Mesenchymal stem cell (in vitro differentiated cells and primary cell): Measurements from ENCODE around the gene FAM20B.

Experiments
- DNase-seq: peaks from one replicate; pipeline ENCODE4 v3.0.0-alpha.2; 2013
- H2AFZ ChIP-seq: one replicate; pipeline ENCODE4 v1.6.1; 2013; ENCODE audit warnings: low read depth, mild to moderate bottlenecking, control low read depth, inconsistent platforms, low read length, moderate library complexity
- H2AK5ac ChIP-seq: 2 replicates; pipeline ENCODE4 v1.6.1; 2013; ENCODE audit warnings: low read length, moderate library complexity, mild to moderate bottlenecking, inconsistent platforms; ENCODE audit not compliant: severe bottlenecking
- H2BK120ac ChIP-seq: one replicate; pipeline ENCODE4 v1.6.1; 2013; ENCODE audit warnings: low read depth, mild to moderate bottlenecking, inconsistent platforms, low read length, moderate library complexity
- H2BK12ac ChIP-seq, 2 experiments: one replicate each; pipeline ENCODE4 v1.6.1; 2013; ENCODE audit warnings: inconsistent platforms in 2 of 2, low read length in 2 of 2, mild to moderate bottlenecking in 2 of 2, moderate library complexity in 2 of 2, control low read depth in 1 of 2
- H2BK15ac ChIP-seq: one replicate; pipeline ENCODE4 v1.6.1; 2013; ENCODE audit warnings: mild to moderate bottlenecking, low read depth, inconsistent platforms; ENCODE audit not compliant: poor library complexity, severe bottlenecking
- H2BK5ac ChIP-seq: 2 replicates; pipeline ENCODE4 v1.6.1; 2013; ENCODE audit warnings: low read depth, mild to moderate bottlenecking, low read length, control low read depth, inconsistent platforms; ENCODE audit not compliant: poor library complexity, severe bottlenecking
- H3K14ac ChIP-seq, 2 experiments: one replicate each; pipeline ENCODE4 v1.6.1; 2013; ENCODE audit warnings: inconsistent platforms in 2 of 2, low read length in 2 of 2, control low read depth in 1 of 2, mild to moderate bottlenecking in 1 of 2, moderate library complexity in 1 of 2
- H3K18ac ChIP-seq, 2 experiments: one replicate each; pipeline ENCODE4 v1.6.1; 2013; ENCODE audit warnings: inconsistent platforms in 2 of 2, low read length in 2 of 2, control low read depth in 1 of 2, low read depth in 1 of 2, mild to moderate bottlenecking in 1 of 2
- H3K23ac ChIP-seq, 2 experiments: one replicate each; pipeline ENCODE4 v1.6.1; 2013; ENCODE audit warnings: inconsistent platforms in 2 of 2, low read length in 2 of 2, mild to moderate bottlenecking in 2 of 2, moderate library complexity in 2 of 2, control low read depth in 1 of 2
- H3K27ac ChIP-seq: 2 replicates; pipeline ENCODE4 v1.5.1; 2013; ENCODE audit warnings: mild to moderate bottlenecking, moderate library complexity, low read length, control low read depth, inconsistent platforms; ENCODE audit not compliant: poor library complexity, severe bottlenecking
- H3K27me3 ChIP-seq, 2 experiments: 2 replicates each; pipeline versions ENCODE4 v1.6.1 to v1.7.0; 2013; ENCODE audit warnings: low read length in 2 of 2, mild to moderate bottlenecking in 2 of 2, moderate library complexity in 2 of 2, control low read depth in 1 of 2, inconsistent platforms in 1 of 2; ENCODE audit not compliant: control insufficient read depth in 1 of 2, insufficient read depth in 1 of 2
- H3K36me3 ChIP-seq, 2 experiments: 2 replicates each; pipeline versions ENCODE4 v1.6.1 to v1.7.0; 2013; ENCODE audit warnings: low read length in 2 of 2, control low read depth in 1 of 2, inconsistent platforms in 1 of 2, low read depth in 1 of 2, mild to moderate bottlenecking in 1 of 2; ENCODE audit not compliant: insufficient read depth in 2 of 2, control insufficient read depth in 1 of 2
- H3K4ac ChIP-seq, 2 experiments: one replicate each; pipeline ENCODE4 v1.6.1; 2013; ENCODE audit warnings: inconsistent platforms in 2 of 2, low read length in 2 of 2, mild to moderate bottlenecking in 2 of 2, moderate library complexity in 2 of 2, control low read depth in 1 of 2, low read depth in 1 of 2
- H3K4me1 ChIP-seq: 2 replicates; pipeline ENCODE4 v1.6.1; 2013; ENCODE audit warnings: low read depth, low read length, control low read depth; ENCODE audit not compliant: control insufficient read depth, insufficient read depth
- H3K4me2 ChIP-seq: 2 replicates; pipeline ENCODE4 v1.6.1; 2013; ENCODE audit warnings: low read length, mild to moderate bottlenecking, inconsistent platforms; ENCODE audit not compliant: poor library complexity, severe bottlenecking
- H3K4me3 ChIP-seq, 2 experiments: 2 replicates each; pipeline versions ENCODE4 v1.5.1 to v1.7.0; 2013; ENCODE audit warnings: low read length in 2 of 2, mild to moderate bottlenecking in 2 of 2, control low read depth in 1 of 2, low read depth in 1 of 2; ENCODE audit not compliant: insufficient read depth in 1 of 2
- H3K79me1 ChIP-seq: replicated peaks from 2 replicates; pipeline ENCODE4 v1.6.1; 2013; ENCODE audit warnings: mild to moderate bottlenecking, control low read depth, low read length, inconsistent platforms; ENCODE audit not compliant: poor library complexity, severe bottlenecking
- H3K9ac ChIP-seq: 2 replicates; pipeline ENCODE4 v1.7.0; 2013; ENCODE audit warnings: mild to moderate bottlenecking, low read length, moderate library complexity
- H3K9me3 ChIP-seq: 2 replicates; pipeline ENCODE4 v1.7.0; 2013; ENCODE audit warnings: mild to moderate bottlenecking, low read length; ENCODE audit not compliant: control insufficient read depth
- H4K8ac ChIP-seq: one replicate; pipeline ENCODE4 v1.6.1; 2013; ENCODE audit warnings: inconsistent platforms, mild to moderate bottlenecking, low read length, moderate library complexity
- H4K91ac ChIP-seq: one replicate; pipeline ENCODE4 v1.6.1; 2013; ENCODE audit warnings: mild to moderate bottlenecking, low read length, inconsistent platforms
- WGBS: methylation state at CpG from one replicate; pipeline ENCODE4 v1.1.7; 2013; ENCODE audit warnings: mixed read lengths; 5-methylcytosine and 5-hydroxymethylcytosine counted together

The FAM20B gene

DNA sequence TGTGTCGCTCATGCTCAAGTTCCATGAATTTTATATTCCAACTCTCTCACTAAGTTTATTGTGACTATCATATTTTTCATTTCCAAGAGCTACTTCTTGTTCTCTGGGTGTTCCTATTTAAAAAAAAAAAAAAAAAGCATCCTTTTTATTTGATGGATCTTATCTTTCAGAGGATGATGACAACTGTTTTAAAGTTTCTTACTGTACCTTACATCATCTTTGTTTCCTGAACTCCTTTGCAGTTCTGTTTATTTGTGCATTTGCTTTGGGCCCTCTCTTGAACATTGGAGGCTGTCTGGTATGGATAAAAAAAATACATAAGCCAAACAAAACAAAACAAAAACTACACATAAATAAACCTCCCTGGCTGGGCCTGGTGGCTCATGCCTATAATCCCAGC lies 32.1 kb upstream of the FAM20B start:
- no peak overlapping the region for H2BK12ac ChIP-seq
- no peaks in the 10 kb centered on the region for H3K4me1 ChIP-seq
- H3K27ac ChIP-seq: no peak overlapping the region
- H3K9ac ChIP-seq: no peak overlapping the region
- no peak overlapping the region for H2BK5ac ChIP-seq
- no peak overlapping the region for H3K18ac ChIP-seq
- WGBS: 70% methylated on average over 1 of the region's 1 CpG
- H4K91ac ChIP-seq: no peak overlapping the region
- H3K14ac ChIP-seq: no peak overlapping the region
- H3K36me3 ChIP-seq: no peaks in the 10 kb centered on the region
- H3K79me1 ChIP-seq: no peaks in the 10 kb centered on the region
- no peak overlapping the region for H2AFZ ChIP-seq
- no peak overlapping the region for H3K4me2 ChIP-seq
- H3K9me3 ChIP-seq: peaks cover 6% of the 10 kb centered on the region
- no peak overlapping the region for H2BK120ac ChIP-seq
- H3K4me3 ChIP-seq: no peak overlapping the region
- H4K8ac ChIP-seq: no peak overlapping the region
- no peaks in the 10 kb centered on the region for H3K27me3 ChIP-seq
- H3K4ac ChIP-seq: no peak overlapping the region
- H2BK15ac ChIP-seq: no peak overlapping the region
- no peak overlapping the region for H3K23ac ChIP-seq
- no peak overlapping the region for H2AK5ac ChIP-seq
- no peak for DNase-seq

DNA sequence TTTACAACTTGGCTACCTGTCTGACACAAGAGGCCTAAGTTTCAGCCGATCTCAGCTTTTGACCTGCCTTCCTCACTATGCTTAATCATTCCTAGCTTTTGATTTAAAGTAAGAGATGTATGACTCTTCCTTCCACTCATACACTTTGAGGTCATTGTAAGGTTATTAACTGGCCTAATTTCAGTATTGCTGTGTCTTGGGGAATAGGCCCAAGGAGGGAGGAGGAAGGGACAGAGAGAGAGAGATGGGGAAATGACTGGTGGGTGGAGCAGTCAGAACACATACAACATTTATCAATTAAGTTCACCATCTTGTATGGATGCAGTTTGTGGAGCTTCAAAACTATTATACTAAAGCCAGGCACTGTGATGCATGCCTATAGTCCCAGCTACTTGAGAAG lies 28.3 kb upstream of the FAM20B start:
- Histone ChIP-seq H3K23ac (no peak overlapping the region), H3K27me3 (no peaks in the 10 kb centered on the region), H3K14ac (no peak overlapping the region), H3K18ac (no peak overlapping the region), H3K4ac (no peak overlapping the region), H3K9ac (no peak overlapping the region), H2AFZ (no peak overlapping the region), H4K8ac (no peak overlapping the region), H3K4me2 (no peak overlapping the region), H3K4me1 (peaks cover 1% of the 10 kb centered on the region), H3K4me3 (no peak overlapping the region), H3K79me1 (no peaks in the 10 kb centered on the region), H4K91ac (no peak overlapping the region), H3K27ac (no peak overlapping the region), H2AK5ac (no peak overlapping the region), H3K36me3 (no peaks in the 10 kb centered on the region), H2BK15ac (no peak overlapping the region), H2BK12ac (no peak overlapping the region), H2BK5ac (no peak overlapping the region), H3K9me3 (peaks cover 6% of the 10 kb centered on the region), H2BK120ac (no peak overlapping the region)
- DNase-seq: no peak
- WGBS: no CpG with 5 or more reads among the region's 1 CpG

DNA sequence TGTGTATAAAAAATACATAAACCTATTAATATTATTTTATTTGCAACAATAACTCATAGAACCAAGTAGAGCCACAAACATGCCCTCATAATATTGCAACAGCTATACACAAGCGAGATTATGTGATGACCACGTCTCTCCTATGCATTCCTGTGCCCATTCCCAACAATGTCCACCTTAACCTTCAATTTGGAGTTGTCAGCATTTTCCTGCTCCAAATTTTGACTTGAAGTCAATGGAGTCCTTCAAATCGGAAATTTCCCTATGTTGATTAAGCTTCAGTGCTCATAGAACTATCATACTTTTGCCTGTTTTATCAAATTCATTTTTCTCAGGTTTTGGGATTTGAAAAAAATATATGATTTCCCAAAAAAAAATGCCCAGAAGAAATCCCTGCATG lies 27.4 kb upstream of the FAM20B start:
- Histone ChIP-seq H2BK120ac (no peak overlapping the region), H4K91ac (no peak overlapping the region), H2BK12ac (no peak overlapping the region), H4K8ac (no peak overlapping the region), H3K9ac (no peak overlapping the region), H3K18ac (no peak overlapping the region), H3K4me1 (peaks cover 5% of the 10 kb centered on the region), H2AK5ac (no peak overlapping the region), H2BK5ac (no peak overlapping the region), H3K4me3 (no peak overlapping the region), H3K27me3 (no peaks in the 10 kb centered on the region), H3K4ac (no peak overlapping the region), H2BK15ac (no peak overlapping the region), H3K14ac (no peak overlapping the region), H3K79me1 (no peaks in the 10 kb centered on the region), H3K9me3 (peaks cover 6% of the 10 kb centered on the region), H3K23ac (no peak overlapping the region), H3K36me3 (no peaks in the 10 kb centered on the region), H2AFZ (no peak overlapping the region), H3K4me2 (no peak overlapping the region), H3K27ac (no peak overlapping the region)
- WGBS: 94% methylated on average over 2 of the region's 3 CpGs
- DNase-seq: no peak

GRCh38 chr1:178999061-178999460 lies 26.6 kb upstream of the FAM20B start:
- H3K27ac ChIP-seq: no peak overlapping the region
- H3K4me3 ChIP-seq: no peak overlapping the region
- no peak overlapping the region for H3K18ac ChIP-seq
- no peak overlapping the region for H3K4ac ChIP-seq
- no peak overlapping the region for H3K4me2 ChIP-seq
- peaks cover 6% of the 10 kb centered on the region for H3K9me3 ChIP-seq
- H2BK5ac ChIP-seq: no peak overlapping the region
- H3K14ac ChIP-seq: no peak overlapping the region
- WGBS: 77% methylated on average over 5 of the region's 5 CpGs
- no peak overlapping the region for H2BK12ac ChIP-seq
- no peak overlapping the region for H2BK15ac ChIP-seq
- no peak overlapping the region for H2AK5ac ChIP-seq
- H3K4me1 ChIP-seq: peaks cover 5% of the 10 kb centered on the region
- no peak overlapping the region for H4K8ac ChIP-seq
- H3K9ac ChIP-seq: no peak overlapping the region
- no peak overlapping the region for H3K23ac ChIP-seq
- H3K27me3 ChIP-seq: no peaks in the 10 kb centered on the region
- H3K79me1 ChIP-seq: no peaks in the 10 kb centered on the region
- H3K36me3 ChIP-seq: no peaks in the 10 kb centered on the region
- no peak overlapping the region for H4K91ac ChIP-seq
- no peak for DNase-seq
- no peak overlapping the region for H2AFZ ChIP-seq
- no peak overlapping the region for H2BK120ac ChIP-seq
